ENCODE measurements around the gene IFIT2.
"Not testable (repeated sequence)": the region's sequence is repeated elsewhere in the genome, so short reads cannot be mapped to it uniquely, and the experiment has no call there.

GRCh38 chr10:89350631-89351315 lies 48.9 kb downstream of the IFIT2 start:
- TF ChIP-seq EZH2 (IDR thresholded peaks at IDR 0.05; ENCODE audit: borderline replicate concordance); CTCF (IDR thresholded peaks at IDR 0.05; ENCODE audit: poor library complexity); EZH2phosphoT487 (IDR thresholded peaks at IDR 0.05; ENCODE audit: low read depth, severe bottlenecking, unreplicated experiment): not testable (repeated sequence)
